Smooth muscle cell (in vitro differentiated cells): ENCODE results near the gene MDFIC2. TPM values are rescaled to one million over a fixed set of nuclear protein-coding genes. Genes with fewer than 3 reads are reported as not detected.
"Not testable (repeated sequence)": the region's sequence is repeated elsewhere in the genome, so short reads cannot be mapped to it uniquely, and the experiment has no call there.

Experiments
- DNase-seq: peaks from one replicate; lab custom pipeline; 2025; ENCODE audit not compliant: unreplicated experiment; lab: John Stamatoyannopoulos, UW
- H2AFZ ChIP-seq: fragments of 200-600 bp; sonication (generic); 2 replicates; pipeline ENCODE4 v1.6.0; 2016; ENCODE audit warnings: antibody characterized with exemption, low read depth, mild to moderate bottlenecking
- H3F3A ChIP-seq: fragments of 200-600 bp; sonication (generic); 2 replicates; pipeline ENCODE4 v1.6.0; 2017; ENCODE audit warnings: antibody characterized with exemption, low read depth
- H3K27ac ChIP-seq: fragments of 200-600 bp; sonication (generic); 2 replicates; pipeline ENCODE4 v1.5.1; 2016; ENCODE audit warnings: low read depth, mild to moderate bottlenecking
- H3K27me3 ChIP-seq: fragments of 200-600 bp; sonication (generic); 2 replicates; pipeline ENCODE4 v1.6.1; 2016; ENCODE audit warnings: low read depth, mild to moderate bottlenecking
- H3K36me3 ChIP-seq: fragments of 200-600 bp; sonication (generic); 2 replicates; pipeline ENCODE4 v1.5.1; 2016; ENCODE audit warnings: low read depth
- H3K4me1 ChIP-seq: fragments of 200-600 bp; sonication (generic); 2 replicates; pipeline ENCODE4 v1.5.1; 2016; ENCODE audit warnings: low read depth
- H3K4me2 ChIP-seq: fragments of 200-600 bp; sonication (generic); 2 replicates; pipeline ENCODE4 v1.6.0; 2016; ENCODE audit warnings: mild to moderate bottlenecking
- H3K4me3 ChIP-seq: fragments of 200-600 bp; sonication (generic); 2 replicates; pipeline ENCODE4 v1.5.1; 2016; ENCODE audit warnings: mild to moderate bottlenecking
- H3K79me2 ChIP-seq: fragments of 200-600 bp; sonication (generic); 2 replicates; pipeline ENCODE4 v1.6.0; 2016; ENCODE audit warnings: low read depth, mild to moderate bottlenecking
- H3K9ac ChIP-seq: fragments of 200-600 bp; sonication (generic); 2 replicates; pipeline ENCODE4 v1.6.0; 2016; ENCODE audit warnings: low read depth
- H3K9me3 ChIP-seq: fragments of 200-600 bp; sonication (generic); replicated peaks from 2 replicates; pipeline ENCODE4 v1.5.1; 2016; ENCODE audit warnings: low read depth
- H4K20me1 ChIP-seq: fragments of 200-600 bp; sonication (generic); 2 replicates; pipeline ENCODE4 v1.6.0; 2016; ENCODE audit warnings: low read depth
- CTCF ChIP-seq: fragments of 200-600 bp; sonication (generic); IDR thresholded peaks from 2 replicates; pipeline ENCODE4 v1.5.1; 2017; ENCODE audit warnings: borderline replicate concordance, mild to moderate bottlenecking, antibody characterized with exemption; ENCODE audit not compliant: insufficient read depth, poor library complexity, severe bottlenecking
- WGBS: methylation state at CpG from one replicate; pipeline ENCODE4 v1.1.7; 2016; ENCODE audit warnings: low lambda C conversion rate; 5-methylcytosine and 5-hydroxymethylcytosine counted together
- polyA plus RNA-seq: library from polyadenylated mRNA; unstranded; fragments of >200 nt; fragmentation: Nextera tagmentation; extraction: Ambion mirVana; gene quantifications from 2 replicates; pipeline ENCODE4 v1.2.1, GENCODE V29; 2016
- total RNA-seq: library from RNA; depleted of rRNA; stranded (reverse); fragments of >200 nt; gene quantifications from 2 replicates; pipeline ENCODE4 v1.2.3, GENCODE V29; 2014

The MDFIC2 gene
- total and polyA plus RNA-seq, 2 experiments from 2014 or later: not detected

- TF ChIP-seq CTCF: no peak
- H3K27ac ChIP-seq: no peak overlapping the region
- DNase-seq: no peak
- no peaks in the 10 kb centered on the region for H3K79me2 ChIP-seq
- 90% methylated on average over 3 of the region's 3 CpGs for WGBS
- H3K4me3 ChIP-seq: no peak overlapping the region
- H3K9ac ChIP-seq: no peak overlapping the region
- no peak overlapping the region for H3K4me2 ChIP-seq
- H3K4me1 ChIP-seq: no peaks in the 10 kb centered on the region
- peaks cover 3% of the 10 kb centered on the region for H3K27me3 ChIP-seq
- no peak overlapping the region for H2AFZ ChIP-seq
- H3K36me3 ChIP-seq: no peaks in the 10 kb centered on the region
- no peaks in the 10 kb centered on the region for H4K20me1 ChIP-seq
- no peaks in the 10 kb centered on the region for H3F3A ChIP-seq
- H3K9me3 ChIP-seq: no peaks in the 10 kb centered on the region
These were observed 87.3 kb downstream of the MDFIC2 start for GRCh38 chr3:70225146-70225545.

- peaks cover 3% of the 10 kb centered on the region for H3K27me3 ChIP-seq
- no peak overlapping the region for H3K27ac ChIP-seq
- no peaks in the 10 kb centered on the region for H4K20me1 ChIP-seq
- H2AFZ ChIP-seq: no peak overlapping the region
- no peaks in the 10 kb centered on the region for H3K9me3 ChIP-seq
- DNase-seq: no peak
- no peaks in the 10 kb centered on the region for H3F3A ChIP-seq
- no peaks in the 10 kb centered on the region for H3K36me3 ChIP-seq
- H3K4me2 ChIP-seq: no peak overlapping the region
- WGBS: 84% methylated on average over 5 of the region's 5 CpGs
- no peak overlapping the region for H3K9ac ChIP-seq
- no peak overlapping the region for H3K4me3 ChIP-seq
- no peak for TF ChIP-seq CTCF
- H3K79me2 ChIP-seq: no peaks in the 10 kb centered on the region
- no peaks in the 10 kb centered on the region for H3K4me1 ChIP-seq
These were observed 88.1 kb downstream of the MDFIC2 start for GRCh38 chr3:70224337-70224736.

- DNase-seq: no peak
These were observed 94.0 kb downstream of the MDFIC2 start for GRCh38 chr3:70218471-70218870.

GRCh38 chr3:70211274-70211673, 101.2 kb downstream of the MDFIC2 start:
- H3K27ac ChIP-seq, DNase-seq, H3K9ac ChIP-seq, H3K4me3 ChIP-seq, H4K20me1 ChIP-seq, H3K4me2 ChIP-seq, H3K36me3 ChIP-seq, H3F3A ChIP-seq, H2AFZ ChIP-seq, H3K79me2 ChIP-seq, H3K4me1 ChIP-seq, H3K9me3 ChIP-seq: not testable (repeated sequence)
- H3K27me3 ChIP-seq: peaks cover 20% of the 10 kb centered on the region

More at GRCh38 chr3:70218471-70218870, 94.0 kb downstream of the MDFIC2 start:
- no peak overlapping the region for H3K27ac ChIP-seq
- no peaks in the 10 kb centered on the region for H3K4me1 ChIP-seq
- no peak overlapping the region for H2AFZ ChIP-seq
- H3K4me2 ChIP-seq: no peak overlapping the region
- no peaks in the 10 kb centered on the region for H3F3A ChIP-seq
- H3K4me3 ChIP-seq: no peak overlapping the region
- 83% methylated on average over 3 of the region's 3 CpGs for WGBS
- no peak for TF ChIP-seq CTCF
- H3K9ac ChIP-seq: no peak overlapping the region
- H3K36me3 ChIP-seq: no peaks in the 10 kb centered on the region
- H4K20me1 ChIP-seq: no peaks in the 10 kb centered on the region
- H3K27me3 ChIP-seq: peaks cover 4% of the 10 kb centered on the region
- H3K9me3 ChIP-seq: no peaks in the 10 kb centered on the region
- no peaks in the 10 kb centered on the region for H3K79me2 ChIP-seq
